ENCODE measurements around the gene TMSB4X.

DNA sequence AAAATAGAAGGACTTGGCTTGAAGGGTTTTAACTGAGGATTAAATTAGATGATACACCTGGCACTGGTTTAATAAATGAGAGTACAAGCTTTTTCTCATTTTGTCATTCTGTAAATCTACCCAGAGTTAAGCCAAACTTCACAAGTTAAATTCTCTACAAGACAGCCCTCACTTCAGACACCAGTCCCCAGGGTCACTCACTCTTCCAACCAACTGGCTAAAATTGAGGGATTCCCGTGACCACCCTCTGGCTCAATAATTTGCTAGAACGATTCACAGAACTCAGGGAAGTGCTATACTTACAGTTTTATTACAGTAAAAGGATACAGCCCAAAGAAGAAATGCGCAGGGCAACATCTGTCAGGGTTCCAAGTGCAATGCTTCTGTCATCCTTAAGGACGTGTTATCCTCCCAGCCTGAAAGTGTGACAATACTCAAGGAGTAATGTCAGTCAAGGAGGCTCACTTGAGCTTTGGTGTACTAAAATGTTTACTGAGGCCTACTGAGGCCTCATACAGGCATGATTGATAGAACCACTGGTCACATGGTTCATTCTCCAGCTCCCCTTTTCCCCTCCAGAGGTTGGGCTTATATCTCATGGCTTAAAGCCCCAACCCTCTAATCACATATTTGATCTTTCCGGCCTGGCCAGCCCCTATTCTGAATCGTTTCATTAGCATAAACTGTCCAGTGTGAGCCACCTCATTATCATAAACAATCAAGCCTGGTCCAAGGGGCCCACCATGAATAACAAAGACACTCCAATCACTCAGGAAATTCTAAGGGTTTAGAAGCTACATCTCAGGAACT lies 9.6 kb upstream of the TMSB4X start:
- TF ChIP-seq, protein P1, sequence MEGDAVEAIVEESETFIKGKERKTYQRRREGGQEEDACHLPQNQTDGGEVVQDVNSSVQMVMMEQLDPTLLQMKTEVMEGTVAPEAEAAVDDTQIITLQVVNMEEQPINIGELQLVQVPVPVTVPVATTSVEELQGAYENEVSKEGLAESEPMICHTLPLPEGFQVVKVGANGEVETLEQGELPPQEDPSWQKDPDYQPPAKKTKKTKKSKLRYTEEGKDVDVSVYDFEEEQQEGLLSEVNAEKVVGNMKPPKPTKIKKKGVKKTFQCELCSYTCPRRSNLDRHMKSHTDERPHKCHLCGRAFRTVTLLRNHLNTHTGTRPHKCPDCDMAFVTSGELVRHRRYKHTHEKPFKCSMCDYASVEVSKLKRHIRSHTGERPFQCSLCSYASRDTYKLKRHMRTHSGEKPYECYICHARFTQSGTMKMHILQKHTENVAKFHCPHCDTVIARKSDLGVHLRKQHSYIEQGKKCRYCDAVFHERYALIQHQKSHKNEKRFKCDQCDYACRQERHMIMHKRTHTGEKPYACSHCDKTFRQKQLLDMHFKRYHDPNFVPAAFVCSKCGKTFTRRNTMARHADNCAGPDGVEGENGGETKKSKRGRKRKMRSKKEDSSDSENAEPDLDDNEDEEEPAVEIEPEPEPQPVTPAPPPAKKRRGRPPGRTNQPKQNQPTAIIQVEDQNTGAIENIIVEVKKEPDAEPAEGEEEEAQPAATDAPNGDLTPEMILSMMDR (IDR thresholded peaks at IDR 0.05; ENCODE audit: insufficient read depth, low read depth, low read length) = no peak
- TF ChIP-seq EZH2 (IDR thresholded peaks at IDR 0.05; ENCODE audit: insufficient read depth, low read length) = no peak

All from astrocyte (in vitro differentiated cells and primary cell).